ENCODE results near the gene FAM83G. TPM values are rescaled to one million over a fixed set of nuclear protein-coding genes. Genes with fewer than 3 reads are reported as not detected.
A peak's percentile ranks its signal among the peaks of the same experiment; 100 is the strongest.

The FAM83G gene
- total RNA-seq, 1 donor from 2014 or later: 28.4 TPM

GRCh38 chr17:18963126-18964017 lies 41.2 kb downstream of the FAM83G start:
- no peak for DNase-seq (ENCODE audit: low read depth)
- Histone ChIP-seq H3K27me3 (ENCODE audit: control insufficient read depth, insufficient read depth, low read length) (no peaks in the 10 kb centered on the region), H3K4me3 (ENCODE audit: low read depth, low read length) (no peak overlapping the region), H3K36me3 (ENCODE audit: control insufficient read depth, insufficient read depth, low read length) (no peaks in the 10 kb centered on the region)
- FAIRE-seq: peak; percentile 40
- TF ChIP-seq, protein P1, sequence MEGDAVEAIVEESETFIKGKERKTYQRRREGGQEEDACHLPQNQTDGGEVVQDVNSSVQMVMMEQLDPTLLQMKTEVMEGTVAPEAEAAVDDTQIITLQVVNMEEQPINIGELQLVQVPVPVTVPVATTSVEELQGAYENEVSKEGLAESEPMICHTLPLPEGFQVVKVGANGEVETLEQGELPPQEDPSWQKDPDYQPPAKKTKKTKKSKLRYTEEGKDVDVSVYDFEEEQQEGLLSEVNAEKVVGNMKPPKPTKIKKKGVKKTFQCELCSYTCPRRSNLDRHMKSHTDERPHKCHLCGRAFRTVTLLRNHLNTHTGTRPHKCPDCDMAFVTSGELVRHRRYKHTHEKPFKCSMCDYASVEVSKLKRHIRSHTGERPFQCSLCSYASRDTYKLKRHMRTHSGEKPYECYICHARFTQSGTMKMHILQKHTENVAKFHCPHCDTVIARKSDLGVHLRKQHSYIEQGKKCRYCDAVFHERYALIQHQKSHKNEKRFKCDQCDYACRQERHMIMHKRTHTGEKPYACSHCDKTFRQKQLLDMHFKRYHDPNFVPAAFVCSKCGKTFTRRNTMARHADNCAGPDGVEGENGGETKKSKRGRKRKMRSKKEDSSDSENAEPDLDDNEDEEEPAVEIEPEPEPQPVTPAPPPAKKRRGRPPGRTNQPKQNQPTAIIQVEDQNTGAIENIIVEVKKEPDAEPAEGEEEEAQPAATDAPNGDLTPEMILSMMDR (IDR thresholded peaks at IDR 0.05; ENCODE audit: insufficient read depth, low read length, severe bottlenecking): no peak

DNA sequence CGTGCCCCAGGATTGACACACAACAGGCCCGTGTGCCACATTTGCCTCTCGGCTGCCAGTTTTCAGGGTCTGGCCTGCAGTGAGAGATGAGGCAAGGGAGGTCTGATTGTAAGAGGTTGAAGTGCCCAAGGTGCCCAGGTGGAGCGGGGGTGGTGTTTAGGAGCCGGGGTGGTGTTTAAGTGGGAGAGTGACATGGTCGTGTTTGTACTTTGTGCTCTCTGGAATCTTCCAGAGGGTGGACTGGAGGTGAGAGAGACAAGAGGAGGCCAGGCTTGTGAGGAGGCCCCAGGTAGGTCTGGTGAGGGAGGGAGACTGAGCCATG lies 42.1 kb downstream of the FAM83G start:
- Histone ChIP-seq H3K36me3 (ENCODE audit: control insufficient read depth, insufficient read depth, low read length) (no peaks in the 10 kb centered on the region), H3K4me3 (ENCODE audit: low read depth, low read length) (no peak overlapping the region), H3K27me3 (ENCODE audit: control insufficient read depth, insufficient read depth, low read length) (no peaks in the 10 kb centered on the region)
- TF ChIP-seq, protein P1 (IDR thresholded peaks at IDR 0.05; ENCODE audit: insufficient read depth, low read length, severe bottlenecking): no peak
- FAIRE-seq (no peak), DNase-seq (ENCODE audit: low read depth) (no peak)

GRCh38 chr17:18961634-18962493 lies 42.7 kb downstream of the FAM83G start:
- Histone ChIP-seq H3K4me3 (ENCODE audit: low read depth, low read length) (no peak overlapping the region), H3K36me3 (ENCODE audit: control insufficient read depth, insufficient read depth, low read length) (no peaks in the 10 kb centered on the region), H3K27me3 (ENCODE audit: control insufficient read depth, insufficient read depth, low read length) (no peaks in the 10 kb centered on the region)
- TF ChIP-seq, protein P1 (IDR thresholded peaks at IDR 0.05; ENCODE audit: insufficient read depth, low read length, severe bottlenecking): no peak
- DNase-seq (ENCODE audit: low read depth): peak; percentile 35
- FAIRE-seq: peak; percentile 66

DNA sequence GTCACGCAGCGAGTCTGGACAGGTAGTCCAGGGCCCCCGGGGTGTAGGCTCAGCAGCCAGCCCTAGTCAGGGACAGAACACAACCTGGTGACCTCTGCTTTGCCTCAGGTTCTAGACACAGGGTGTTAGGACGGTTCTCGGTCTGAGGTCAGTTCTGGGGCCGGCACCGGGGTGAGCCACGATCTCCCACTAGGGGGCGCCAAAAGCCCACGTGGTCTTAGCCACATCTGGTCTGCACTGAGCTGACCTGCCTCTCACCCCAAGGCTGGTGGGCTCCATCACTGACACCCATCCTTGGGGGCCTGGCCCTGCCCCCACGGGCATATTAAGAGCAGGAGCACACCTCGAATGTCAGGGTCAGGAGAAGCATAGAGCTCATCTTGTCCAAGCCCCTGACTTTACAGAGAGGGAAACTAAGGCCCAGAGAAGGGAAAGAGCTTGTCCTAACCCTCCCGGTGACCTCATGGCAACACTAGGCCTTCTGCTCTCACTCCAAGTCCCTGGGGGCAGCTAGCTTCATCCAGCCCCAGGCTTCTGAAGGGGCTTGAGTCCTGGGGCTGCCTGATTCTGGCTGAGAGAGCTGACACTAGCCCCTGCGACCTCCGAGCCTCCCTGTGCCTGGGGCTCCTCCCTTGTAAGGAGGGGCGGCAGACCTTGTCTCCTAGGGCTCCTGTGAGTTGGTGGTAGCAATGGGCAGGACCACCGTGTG lies 43.6 kb downstream of the FAM83G start:
- peak; percentile 41 for DNase-seq (ENCODE audit: low read depth)
- Histone ChIP-seq H3K27me3 (ENCODE audit: control insufficient read depth, insufficient read depth, low read length) (no peaks in the 10 kb centered on the region), H3K36me3 (ENCODE audit: control insufficient read depth, insufficient read depth, low read length) (no peaks in the 10 kb centered on the region), H3K4me3 (ENCODE audit: low read depth, low read length) (no peak overlapping the region)
- TF ChIP-seq, protein P1 (IDR thresholded peaks at IDR 0.05; ENCODE audit: insufficient read depth, low read length, severe bottlenecking): peak; percentile 97
- FAIRE-seq: no peak

- DNase-seq (ENCODE audit: low read depth): no peak
- FAIRE-seq: no peak
- Histone ChIP-seq H3K4me3 (ENCODE audit: low read depth, low read length) (no peak overlapping the region), H3K36me3 (ENCODE audit: control insufficient read depth, insufficient read depth, low read length) (no peaks in the 10 kb centered on the region), H3K27me3 (ENCODE audit: control insufficient read depth, insufficient read depth, low read length) (no peaks in the 10 kb centered on the region)
- TF ChIP-seq, protein P1 (IDR thresholded peaks at IDR 0.05; ENCODE audit: insufficient read depth, low read length, severe bottlenecking): no peak
Observed at GRCh38 chr17:18960241-18960665, 44.3 kb downstream of the FAM83G start.

Data from bronchial epithelial cell (primary cell).